Sigmoid colon (tissue), 4 donors: ENCODE measurements around the gene NCKAP5.

Source experiments
- CTCF ChIP-seq, 4 experiments: fragments of 450-650 bp in 3 of 4; fragments of 200-600 bp in 1 of 4; IDR thresholded peaks; one replicate each; pipeline ENCODE4 v1.5.1; 2016 to 2019; ENCODE audit warnings: antibody characterized with exemption in 4 of 4, mild to moderate bottlenecking in 3 of 4, moderate library complexity in 2 of 4
- EP300 ChIP-seq, 4 donors: sonication (generic); formaldehyde crosslinking; IDR thresholded peaks; one replicate each; pipeline ENCODE4 v1.6.1; 2017; ENCODE audit warnings: antibody characterized with exemption in 4 of 4
- POLR2A ChIP-seq, 2 donors: fragments of 450-650 bp; IDR thresholded peaks; one replicate each; pipeline ENCODE4 v1.6.1; 2016; ENCODE audit warnings: antibody characterized with exemption in 2 of 2, mild to moderate bottlenecking in 2 of 2, moderate library complexity in 2 of 2

GRCh38 chr2:133085646-133086045, 482.6 kb downstream of the NCKAP5 start:
- TF ChIP-seq CTCF (IDR thresholded peaks at IDR 0.05) = no peak
- TF ChIP-seq POLR2A (IDR thresholded peaks at IDR 0.05) = no peak
- TF ChIP-seq EP300 (IDR thresholded peaks at IDR 0.05) = no peak
